Measurements from ENCODE around the gene MYO5B.
"Not testable (repeated sequence)": the region's sequence is repeated elsewhere in the genome, so short reads cannot be mapped to it uniquely, and the experiment has no call there.

MYO5B gene

DNA sequence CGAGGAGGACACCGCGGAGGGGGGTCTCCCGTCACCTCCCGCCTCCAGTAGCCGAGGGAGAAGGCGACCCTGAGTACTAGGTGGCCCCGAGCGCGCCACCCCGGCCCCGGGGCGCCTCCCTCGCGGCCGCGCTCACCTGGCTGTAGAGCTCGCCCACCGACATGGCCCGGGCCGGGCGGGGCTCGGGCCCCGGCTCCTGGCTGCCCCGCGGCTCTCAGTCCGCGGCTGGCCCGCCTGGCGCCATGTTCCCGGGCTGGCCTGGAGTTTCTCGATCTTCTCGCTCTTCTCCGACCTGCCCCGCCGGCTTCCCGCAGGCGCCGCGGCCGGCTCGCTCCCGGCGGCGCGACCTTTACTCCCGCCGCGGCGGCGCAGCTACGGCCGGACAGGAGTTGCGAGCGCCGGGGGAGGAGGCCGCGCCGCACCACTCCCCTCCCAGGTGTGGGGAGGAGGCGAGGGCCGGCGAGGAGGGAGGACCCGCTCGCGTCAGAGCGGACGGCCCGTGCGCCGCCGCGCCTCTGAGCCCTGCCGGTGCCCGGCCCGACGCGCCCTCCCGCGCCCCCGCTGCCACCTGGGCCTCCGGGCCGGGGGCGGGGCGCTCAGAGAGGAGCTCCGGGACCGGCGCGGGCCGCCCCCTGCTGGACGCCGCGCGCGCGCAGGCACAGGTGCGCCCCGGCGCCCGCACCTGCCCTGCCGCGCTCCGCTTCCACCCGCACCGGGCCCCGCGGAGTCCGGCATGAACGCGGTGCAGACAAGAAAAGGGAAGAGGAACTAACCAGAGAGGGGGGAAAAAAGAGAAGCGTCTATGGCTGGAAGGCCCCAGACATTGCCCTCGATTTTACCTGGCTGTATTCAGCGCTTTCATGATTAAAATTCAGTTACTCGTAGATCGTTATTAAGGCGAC, at the start of gene MYO5B:
Gene MYO5B, minus strand, starts transcription at position 517 of the 902 bp plus-strand sequence. Its CDS starts 354 bp downstream, at position 163.
- Histone ChIP-seq H3K9ac (ENCODE audit: low read depth, low read length) (peak within 1 kb of the TSS; percentile 78), H3K9me3 (ENCODE audit: control insufficient read depth, insufficient read depth, low read length) (no peaks in the 10 kb centered on the region), H3K36me3 (ENCODE audit: insufficient read depth, low read length) (no peaks in the 10 kb centered on the region), H3K4me1 (ENCODE audit: insufficient read depth, low read length) (no peaks in the 10 kb centered on the region)

DNA sequence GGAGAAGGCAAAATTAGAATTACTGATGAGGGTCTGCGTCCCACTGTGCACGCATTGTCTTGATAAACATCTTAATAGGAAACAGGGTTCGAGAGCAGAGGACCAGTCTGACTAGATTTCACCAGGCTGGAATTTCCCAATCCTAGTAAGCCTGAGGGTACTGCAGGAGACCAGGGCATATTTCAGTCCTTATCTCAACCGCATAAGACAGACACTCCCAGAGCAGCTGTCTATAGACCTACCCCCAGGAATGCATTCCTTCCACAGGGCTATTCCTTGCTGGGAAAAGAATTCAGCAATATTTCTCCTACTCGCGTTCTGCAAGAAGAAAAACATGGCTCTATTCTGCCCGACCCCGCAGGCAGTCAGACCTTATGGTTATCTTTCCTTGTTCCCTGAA, 46.8 kb upstream of the MYO5B start:
- not testable (repeated sequence) for H3K9ac ChIP-seq (ENCODE audit: low read depth, low read length); H3K4me1 ChIP-seq (ENCODE audit: insufficient read depth, low read length); H3K9me3 ChIP-seq (ENCODE audit: control insufficient read depth, insufficient read depth, low read length); H3K36me3 ChIP-seq (ENCODE audit: insufficient read depth, low read length)

DNA sequence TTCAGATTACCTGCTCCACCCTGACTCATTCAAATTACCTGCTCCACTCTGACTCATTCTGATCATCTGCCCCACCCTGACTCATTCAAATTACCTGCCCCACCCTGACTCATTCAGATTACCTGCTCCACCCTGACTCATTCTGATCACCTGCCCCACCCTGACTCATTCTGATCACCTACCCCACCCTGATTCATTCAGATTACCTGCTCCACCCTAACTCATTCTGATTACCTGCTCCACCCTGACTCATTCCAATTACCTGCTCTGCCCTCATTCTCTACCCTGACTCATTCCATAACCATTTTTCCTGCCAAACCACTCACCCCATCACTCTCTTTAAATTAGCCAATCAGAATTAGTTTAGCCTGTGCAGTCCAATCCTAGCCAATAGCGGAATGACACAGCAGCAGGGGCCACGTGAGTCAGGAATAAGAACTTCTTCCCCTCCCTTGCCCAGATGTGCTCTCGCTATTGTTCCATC, 45.2 kb upstream of the MYO5B start:
- no peaks in the 10 kb centered on the region for H3K36me3 ChIP-seq (ENCODE audit: insufficient read depth, low read length)
- no peaks in the 10 kb centered on the region for H3K4me1 ChIP-seq (ENCODE audit: insufficient read depth, low read length)
- no peak overlapping the region for H3K9ac ChIP-seq (ENCODE audit: low read depth, low read length)
- peaks cover 5% of the 10 kb centered on the region; the same call in 1 of the 2 replicates for H3K9me3 ChIP-seq (ENCODE audit: control insufficient read depth, insufficient read depth, low read length)

DNA sequence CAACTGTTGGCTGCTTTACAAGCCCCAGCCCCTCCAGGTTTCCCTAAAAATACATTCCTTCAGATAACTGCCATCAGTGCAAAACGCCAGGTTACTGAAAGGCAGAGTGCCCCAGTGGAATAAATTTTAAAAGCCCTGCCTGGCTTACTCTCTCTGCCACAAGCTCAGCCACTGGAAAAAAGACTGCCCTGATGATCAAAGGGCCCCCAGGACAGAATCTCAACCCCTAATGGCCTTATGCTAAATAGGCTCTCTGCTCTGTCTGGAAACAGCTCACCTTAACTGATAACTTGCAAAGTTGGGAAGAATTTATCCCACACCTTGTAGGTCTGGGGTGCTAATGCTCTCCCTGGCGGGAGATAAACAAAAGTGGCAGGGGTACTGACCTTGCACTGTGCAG, 37.5 kb upstream of the MYO5B start:
- no peaks in the 10 kb centered on the region for H3K9me3 ChIP-seq (ENCODE audit: control insufficient read depth, insufficient read depth, low read length)
- H3K9ac ChIP-seq (ENCODE audit: low read depth, low read length), result no peak overlapping the region
- no peaks in the 10 kb centered on the region for H3K36me3 ChIP-seq (ENCODE audit: insufficient read depth, low read length)
- H3K4me1 ChIP-seq (ENCODE audit: insufficient read depth, low read length), result no peaks in the 10 kb centered on the region

DNA sequence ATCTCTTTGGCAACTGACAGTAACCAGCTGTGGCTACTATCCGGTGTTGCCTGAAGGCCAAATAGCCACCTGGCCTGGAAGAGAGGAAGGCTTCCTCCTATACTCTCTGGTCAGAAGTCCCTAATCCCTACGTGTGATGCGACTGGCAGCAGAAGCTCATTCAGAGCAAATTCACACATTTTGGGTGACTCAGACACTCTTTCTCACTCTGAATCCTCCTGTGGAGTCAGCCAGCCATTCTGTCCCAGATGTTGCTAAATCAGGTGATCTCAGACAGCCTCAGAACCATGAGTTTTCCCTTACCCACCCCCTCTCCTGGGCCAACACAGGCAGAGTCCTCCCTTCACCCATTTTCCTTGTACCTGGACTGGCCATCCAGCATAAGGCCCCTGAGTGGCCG, 36.7 kb upstream of the MYO5B start:
- Histone ChIP-seq H3K9ac (ENCODE audit: low read depth, low read length) (no peak overlapping the region), H3K9me3 (ENCODE audit: control insufficient read depth, insufficient read depth, low read length) (no peaks in the 10 kb centered on the region), H3K4me1 (ENCODE audit: insufficient read depth, low read length) (no peaks in the 10 kb centered on the region), H3K36me3 (ENCODE audit: insufficient read depth, low read length) (no peaks in the 10 kb centered on the region)

DNA sequence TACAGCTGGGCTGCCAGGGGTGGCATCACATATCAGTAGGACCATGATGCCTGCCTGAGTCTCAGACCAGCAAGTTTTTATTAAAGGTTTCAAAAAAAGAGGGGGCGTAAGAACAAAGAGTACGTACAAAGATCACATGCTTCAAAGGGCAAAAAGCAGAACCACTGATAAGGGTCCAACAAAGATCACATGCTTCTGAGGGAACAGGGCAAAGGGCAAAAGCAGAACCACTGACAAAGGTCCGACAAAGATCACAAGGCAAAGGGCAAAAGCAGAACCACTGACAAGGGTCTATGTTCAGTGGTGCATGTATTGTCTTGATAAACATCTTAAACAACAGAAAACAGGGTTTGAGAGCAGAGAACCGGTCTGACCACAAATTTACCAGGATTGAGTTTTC, 25.3 kb upstream of the MYO5B start:
- not testable (repeated sequence) for H3K9me3 ChIP-seq (ENCODE audit: control insufficient read depth, insufficient read depth, low read length); H3K36me3 ChIP-seq (ENCODE audit: insufficient read depth, low read length); H3K4me1 ChIP-seq (ENCODE audit: insufficient read depth, low read length); H3K9ac ChIP-seq (ENCODE audit: low read depth, low read length)

DNA sequence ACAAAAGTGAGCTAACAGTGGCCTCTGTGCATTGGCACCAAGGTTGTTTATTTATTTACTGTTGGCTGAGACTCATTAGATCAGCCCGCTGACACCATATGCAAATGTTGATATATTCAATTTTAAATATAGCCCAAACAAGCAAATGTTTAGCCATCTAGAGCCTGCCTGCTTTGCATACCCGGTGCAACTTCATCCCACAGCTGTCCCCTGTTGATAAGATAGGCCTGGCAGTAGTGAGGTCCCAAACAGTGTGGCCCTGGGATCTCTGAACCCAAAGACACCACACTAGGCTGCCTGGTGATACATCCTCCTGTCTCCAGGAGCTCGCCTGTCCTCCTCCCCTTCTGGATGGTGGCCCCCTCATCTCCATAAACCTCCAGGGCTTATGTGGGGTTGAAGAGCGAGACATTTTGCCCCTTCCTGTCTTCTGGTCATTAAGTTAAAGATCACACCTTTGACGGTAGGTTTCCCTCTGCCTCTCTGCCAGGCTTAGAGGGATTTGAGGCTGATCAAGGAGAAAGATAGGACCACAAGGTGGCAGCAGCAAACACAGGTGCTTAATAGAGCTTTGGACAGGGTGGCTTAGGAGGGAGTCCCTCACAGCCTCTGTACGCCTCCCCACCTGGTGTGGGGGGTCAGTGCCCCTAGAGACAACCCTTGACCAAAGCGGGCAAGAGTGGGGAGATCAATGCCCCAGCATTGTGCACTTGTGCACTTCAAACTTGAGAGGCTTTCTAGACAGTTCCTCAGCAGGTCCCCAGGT, 23.7 kb upstream of the MYO5B start:
- Histone ChIP-seq H3K36me3 (ENCODE audit: insufficient read depth, low read length) (no peaks in the 10 kb centered on the region), H3K9me3 (ENCODE audit: control insufficient read depth, insufficient read depth, low read length) (no peaks in the 10 kb centered on the region), H3K4me1 (ENCODE audit: insufficient read depth, low read length) (no peaks in the 10 kb centered on the region), H3K9ac (ENCODE audit: low read depth, low read length) (no peak overlapping the region)

DNA sequence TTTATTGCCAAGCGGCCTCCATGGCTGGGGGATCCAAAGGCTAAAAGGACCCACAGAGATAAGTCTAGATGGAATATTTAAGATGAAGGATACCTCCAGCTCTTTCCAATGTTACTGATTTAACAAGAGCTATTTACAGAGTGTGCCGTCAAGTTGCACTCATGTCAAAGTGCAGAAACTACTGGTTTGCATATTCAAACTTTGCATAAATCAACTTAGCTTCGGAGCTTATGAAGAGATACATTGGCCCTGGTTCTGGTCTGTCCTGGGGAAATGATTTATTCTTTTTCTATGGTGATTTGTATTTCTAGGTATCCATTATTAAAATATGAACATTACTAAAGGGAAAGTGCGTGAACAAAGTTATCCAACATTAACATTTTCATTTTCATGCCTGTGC, 14.4 kb upstream of the MYO5B start:
- no peaks in the 10 kb centered on the region for H3K4me1 ChIP-seq (ENCODE audit: insufficient read depth, low read length)
- no peaks in the 10 kb centered on the region for H3K36me3 ChIP-seq (ENCODE audit: insufficient read depth, low read length)
- H3K9me3 ChIP-seq (ENCODE audit: control insufficient read depth, insufficient read depth, low read length), result no peaks in the 10 kb centered on the region
- no peak overlapping the region for H3K9ac ChIP-seq (ENCODE audit: low read depth, low read length)

DNA sequence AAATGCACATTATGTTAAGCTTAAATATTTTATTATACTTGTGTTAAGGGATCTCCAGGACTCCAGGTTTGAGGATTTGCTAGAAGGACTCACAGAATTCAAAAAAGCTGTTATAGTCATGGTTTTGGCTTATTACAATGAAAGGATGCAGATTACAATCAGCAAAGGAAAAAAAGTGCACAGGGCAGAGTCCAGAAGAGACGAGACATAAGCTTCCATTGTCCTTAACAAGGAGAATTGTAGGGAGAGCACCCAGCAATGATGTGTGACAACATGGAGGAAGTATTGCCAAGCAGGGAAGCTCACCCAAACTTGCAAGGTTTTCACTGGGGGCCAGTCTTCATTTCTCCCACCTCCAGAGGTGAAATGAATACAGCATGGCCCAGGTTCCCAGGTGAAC, 12.8 kb upstream of the MYO5B start:
- no peaks in the 10 kb centered on the region for H3K36me3 ChIP-seq (ENCODE audit: insufficient read depth, low read length)
- no peaks in the 10 kb centered on the region for H3K9me3 ChIP-seq (ENCODE audit: control insufficient read depth, insufficient read depth, low read length)
- H3K4me1 ChIP-seq (ENCODE audit: insufficient read depth, low read length), result no peaks in the 10 kb centered on the region
- H3K9ac ChIP-seq (ENCODE audit: low read depth, low read length), result no peak overlapping the region

DNA sequence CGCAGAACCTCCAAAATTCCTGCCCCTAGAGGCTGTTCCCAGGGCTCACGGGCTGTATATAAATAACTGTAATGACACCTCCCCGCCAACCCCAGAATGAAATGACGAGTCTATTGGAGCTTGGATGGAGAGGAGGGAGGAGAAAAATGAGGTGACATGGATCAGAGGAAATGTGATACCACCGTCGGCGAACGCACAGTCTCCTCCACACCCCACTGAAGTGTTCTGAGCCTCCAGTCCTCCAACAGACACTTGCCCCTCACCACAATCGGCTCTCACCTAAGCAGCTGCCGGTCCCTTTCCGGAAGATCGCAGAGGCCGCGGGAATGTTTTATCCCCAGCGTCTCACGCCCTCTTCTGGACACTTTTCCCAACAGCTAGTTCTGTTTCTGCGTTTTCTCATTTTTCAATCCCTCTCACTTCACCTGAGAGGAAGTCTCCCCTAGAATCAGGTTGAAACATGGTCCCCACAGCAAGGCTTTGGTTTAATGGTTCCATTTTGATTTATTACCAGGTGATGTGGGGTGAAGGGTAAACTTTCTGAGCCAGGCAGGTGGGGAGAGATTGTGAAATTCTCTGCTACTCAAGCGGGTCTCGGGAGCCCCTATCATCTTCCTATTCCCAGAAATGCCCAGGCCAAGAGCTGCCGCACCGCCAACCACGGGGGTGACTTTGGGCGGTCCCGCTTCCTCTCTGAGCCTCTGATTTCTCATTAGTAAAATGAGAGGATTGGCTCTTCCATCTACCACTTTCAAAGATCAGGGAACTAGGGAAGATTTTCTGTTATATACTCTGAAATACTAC, 9.1 kb upstream of the MYO5B start:
- Histone ChIP-seq H3K4me1 (ENCODE audit: insufficient read depth, low read length) (no peaks in the 10 kb centered on the region), H3K9me3 (ENCODE audit: control insufficient read depth, insufficient read depth, low read length) (no peaks in the 10 kb centered on the region), H3K9ac (ENCODE audit: low read depth, low read length) (no peak overlapping the region; the same call in 1 of the 2 replicates), H3K36me3 (ENCODE audit: insufficient read depth, low read length) (no peaks in the 10 kb centered on the region)

DNA sequence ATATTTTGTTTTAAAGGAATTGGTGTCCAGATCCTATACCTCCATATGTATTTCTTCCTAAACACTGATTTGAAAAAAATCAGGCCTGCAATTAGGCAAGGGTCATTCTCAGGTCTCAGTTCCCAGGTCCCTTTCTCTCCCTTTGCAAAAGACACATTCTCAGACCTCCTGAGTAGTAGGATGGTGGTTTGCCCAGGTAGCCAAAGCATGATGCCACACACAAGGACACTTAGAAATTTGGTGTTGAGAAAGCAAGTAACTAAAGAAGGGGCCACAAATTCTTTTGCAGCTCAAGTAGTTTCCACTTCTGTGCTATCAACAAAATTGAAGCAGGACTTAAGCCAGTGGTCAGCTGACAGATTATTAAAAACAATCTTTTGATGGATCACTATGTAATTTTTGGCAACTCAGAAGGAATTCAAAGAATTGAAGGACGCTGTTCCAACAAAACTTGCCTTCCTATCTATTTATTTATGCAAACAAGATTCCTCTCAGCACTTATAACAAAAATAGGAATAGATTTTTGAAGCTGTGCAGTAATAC, 6.6 kb upstream of the MYO5B start:
- H3K9ac ChIP-seq (ENCODE audit: low read depth, low read length), result no peak overlapping the region
- H3K4me1 ChIP-seq (ENCODE audit: insufficient read depth, low read length), result no peaks in the 10 kb centered on the region
- H3K9me3 ChIP-seq (ENCODE audit: control insufficient read depth, insufficient read depth, low read length), result no peaks in the 10 kb centered on the region
- no peaks in the 10 kb centered on the region for H3K36me3 ChIP-seq (ENCODE audit: insufficient read depth, low read length)

DNA sequence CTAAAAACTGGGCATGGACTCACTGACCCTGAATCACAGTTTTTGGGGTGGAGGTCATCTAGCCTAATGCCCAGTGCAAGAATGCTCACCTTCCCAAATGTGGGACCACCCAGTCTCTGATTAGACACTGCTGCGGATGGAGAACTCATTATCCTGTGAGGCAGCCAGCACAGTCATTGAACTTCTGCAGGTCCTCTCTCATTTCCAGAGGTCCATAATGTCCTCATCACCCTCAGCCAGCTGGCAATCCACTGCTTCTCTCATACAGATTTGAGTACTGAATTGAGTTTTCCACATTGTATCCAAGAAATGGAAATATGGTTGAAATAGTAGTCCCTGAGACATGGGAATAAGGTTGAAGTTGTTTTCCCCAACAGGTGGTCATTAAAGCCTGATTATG, 5.0 kb upstream of the MYO5B start:
- H3K9ac ChIP-seq (ENCODE audit: low read depth, low read length), result no peak overlapping the region
- no peaks in the 10 kb centered on the region for H3K36me3 ChIP-seq (ENCODE audit: insufficient read depth, low read length)
- H3K9me3 ChIP-seq (ENCODE audit: control insufficient read depth, insufficient read depth, low read length), result no peaks in the 10 kb centered on the region
- H3K4me1 ChIP-seq (ENCODE audit: insufficient read depth, low read length), result no peaks in the 10 kb centered on the region

DNA sequence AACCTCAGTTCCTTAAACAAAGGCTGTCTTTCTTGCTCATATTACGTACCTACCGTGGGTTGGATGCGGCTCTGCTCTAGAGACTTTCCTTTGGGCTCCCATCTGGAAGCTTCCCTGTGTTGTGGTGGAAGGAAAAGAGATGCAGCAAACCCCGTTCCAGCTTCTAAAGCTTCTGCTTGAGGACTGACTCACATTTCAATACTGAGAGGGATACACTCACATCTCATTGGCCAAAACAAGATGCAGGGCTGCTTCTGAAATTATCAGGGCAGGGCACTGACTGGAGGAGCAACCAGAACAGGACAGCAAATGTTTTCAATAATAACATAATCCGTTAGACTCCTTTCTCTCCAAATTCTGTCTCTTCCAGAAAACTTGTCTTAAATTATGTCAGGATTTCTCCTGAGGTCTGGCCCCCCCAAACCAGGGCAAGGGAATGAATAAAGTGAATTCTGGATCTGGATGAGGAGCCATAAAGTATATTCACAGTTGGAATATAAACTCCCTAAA, 4.5 kb upstream of the MYO5B start:
- no peaks in the 10 kb centered on the region for H3K36me3 ChIP-seq (ENCODE audit: insufficient read depth, low read length)
- H3K4me1 ChIP-seq (ENCODE audit: insufficient read depth, low read length), result no peaks in the 10 kb centered on the region
- H3K9ac ChIP-seq (ENCODE audit: low read depth, low read length), result no peak overlapping the region
- no peaks in the 10 kb centered on the region for H3K9me3 ChIP-seq (ENCODE audit: control insufficient read depth, insufficient read depth, low read length)

DNA sequence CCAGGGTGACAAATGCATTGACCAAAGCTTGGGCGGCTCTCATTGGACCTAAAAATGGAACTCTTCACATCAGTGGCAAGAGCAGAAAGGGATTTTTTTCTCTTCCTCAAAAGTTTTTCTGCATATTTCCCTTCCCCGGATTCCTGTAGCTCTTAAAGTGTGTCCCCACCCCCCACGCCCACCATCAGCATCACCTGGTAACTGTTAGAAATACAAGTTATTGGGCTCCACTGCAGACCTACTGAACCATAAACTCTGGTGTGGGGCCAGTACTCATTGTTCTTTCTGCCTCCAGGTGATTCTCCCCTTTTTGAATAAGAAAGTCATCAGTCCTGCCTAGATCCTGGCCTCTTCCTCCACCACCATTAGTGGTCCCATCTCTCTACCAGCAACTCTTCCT, 1.3 kb upstream of the MYO5B start:
- H3K9me3 ChIP-seq (ENCODE audit: control insufficient read depth, insufficient read depth, low read length), result no peaks in the 10 kb centered on the region
- H3K36me3 ChIP-seq (ENCODE audit: insufficient read depth, low read length), result no peaks in the 10 kb centered on the region
- H3K9ac ChIP-seq (ENCODE audit: low read depth, low read length), result no peak overlapping the region
- no peaks in the 10 kb centered on the region for H3K4me1 ChIP-seq (ENCODE audit: insufficient read depth, low read length)

All from ES-I3 (cell line).